ENCODE results near the gene RAI1. TPM values are rescaled to one million over a fixed set of nuclear protein-coding genes. Genes with fewer than 3 reads are reported as not detected.

The RAI1 gene
- total RNA-seq, 1 donor from 2014 or later: 40.1 TPM

GRCh38 chr17:17834974-17835373, 153.7 kb downstream of the RAI1 start:
- TF ChIP-seq CTCF (IDR thresholded peaks at IDR 0.05): no peak
- H3K27me3 Mint-ChIP-seq (ENCODE audit: unreplicated experiment): no peaks in the 10 kb centered on the region
- H3K36me3 Mint-ChIP-seq (ENCODE audit: unreplicated experiment): peaks cover 2% of the 10 kb centered on the region
- H3K4me3 Mint-ChIP-seq (ENCODE audit: unreplicated experiment): peak overlapping the region; percentile 80
- DNase-seq (ENCODE audit: extremely low spot score, unreplicated experiment): no peak
- H3K4me1 Mint-ChIP-seq (ENCODE audit: unreplicated experiment): peaks cover 65% of the 10 kb centered on the region
- no peaks in the 10 kb centered on the region for H3K9me3 Mint-ChIP-seq (ENCODE audit: unreplicated experiment)
- H3K27ac Mint-ChIP-seq (ENCODE audit: unreplicated experiment): peak overlapping the region; percentile 82

DNA sequence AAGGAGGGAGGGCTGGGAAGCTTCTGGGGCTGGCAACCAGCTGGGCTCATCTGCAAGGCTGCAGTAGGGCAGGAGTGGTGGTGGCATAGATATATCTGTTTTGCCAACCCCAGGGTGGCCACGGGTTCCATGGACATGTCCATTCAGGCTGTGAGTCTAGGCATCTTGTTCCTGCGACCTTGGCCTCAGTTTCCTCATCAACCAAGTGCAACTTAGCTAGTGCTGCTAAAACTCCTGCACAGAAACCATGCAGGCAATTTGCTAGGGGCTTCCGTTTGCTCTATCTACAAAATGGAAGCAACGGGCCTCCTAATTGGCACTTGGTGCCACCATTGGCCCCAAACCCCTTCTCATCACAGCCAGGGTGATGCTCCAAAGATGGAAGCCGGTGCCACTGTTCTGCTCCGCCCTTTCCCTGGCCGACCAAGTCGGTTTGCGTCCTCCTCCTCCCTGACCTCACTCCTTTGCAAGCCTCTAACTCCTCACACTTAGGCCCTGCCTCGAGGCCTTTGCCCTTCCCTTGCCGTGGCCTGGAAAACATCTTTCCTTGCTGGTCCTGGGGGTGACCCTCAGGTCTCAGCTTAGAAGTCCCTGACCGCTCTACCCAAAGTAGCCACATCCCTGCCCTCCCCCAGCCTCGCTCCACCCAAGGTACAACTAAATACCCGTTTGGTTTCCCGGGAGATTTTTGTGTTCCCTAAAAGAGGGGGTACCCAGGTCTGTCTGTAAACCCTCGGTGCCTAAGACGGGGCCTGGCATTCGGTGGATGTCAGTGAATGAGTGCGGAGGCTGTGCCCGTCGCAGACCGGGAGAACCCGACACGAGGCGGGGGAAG, 154.4 kb downstream of the RAI1 start:
- H3K27me3 Mint-ChIP-seq (ENCODE audit: unreplicated experiment): no peaks in the 10 kb centered on the region
- H3K27ac Mint-ChIP-seq (ENCODE audit: unreplicated experiment): peak overlapping the region; percentile 82

GRCh38 chr17:17836250-17836817, 155.1 kb downstream of the RAI1 start:
- H3K36me3 Mint-ChIP-seq (ENCODE audit: unreplicated experiment): peaks cover 2% of the 10 kb centered on the region
- peak overlapping the region; percentile 82 for H3K27ac Mint-ChIP-seq (ENCODE audit: unreplicated experiment)
- no peaks in the 10 kb centered on the region for H3K27me3 Mint-ChIP-seq (ENCODE audit: unreplicated experiment)
- DNase-seq (ENCODE audit: extremely low spot score, unreplicated experiment): peak; percentile 99
- H3K4me1 Mint-ChIP-seq (ENCODE audit: unreplicated experiment): peaks cover 67% of the 10 kb centered on the region
- TF ChIP-seq CTCF (IDR thresholded peaks at IDR 0.05): no peak
- H3K9me3 Mint-ChIP-seq (ENCODE audit: unreplicated experiment): no peaks in the 10 kb centered on the region
- H3K4me3 Mint-ChIP-seq (ENCODE audit: unreplicated experiment): peak overlapping the region; percentile 80

More for the DNA sequence above, 154.4 kb downstream of the RAI1 start:
- Mint-ChIP-seq H3K4me1 (ENCODE audit: unreplicated experiment) (peaks cover 65% of the 10 kb centered on the region), H3K36me3 (ENCODE audit: unreplicated experiment) (peaks cover 2% of the 10 kb centered on the region), H3K4me3 (ENCODE audit: unreplicated experiment) (peak overlapping the region; percentile 80), H3K9me3 (ENCODE audit: unreplicated experiment) (no peaks in the 10 kb centered on the region)
- peak; percentile 77 for DNase-seq (ENCODE audit: extremely low spot score, unreplicated experiment)
- TF ChIP-seq CTCF (IDR thresholded peaks at IDR 0.05): no peak

- Mint-ChIP-seq H3K9me3 (ENCODE audit: unreplicated experiment) (no peaks in the 10 kb centered on the region), H3K27me3 (ENCODE audit: unreplicated experiment) (no peaks in the 10 kb centered on the region), H3K36me3 (ENCODE audit: unreplicated experiment) (peaks cover 2% of the 10 kb centered on the region), H3K4me3 (ENCODE audit: unreplicated experiment) (peak within 1 kb of the TSS; percentile 80), H3K4me1 (ENCODE audit: unreplicated experiment) (peaks cover 73% of the 10 kb centered on the region), H3K27ac (ENCODE audit: unreplicated experiment) (peak within 1 kb of the TSS; percentile 96)
- TF ChIP-seq CTCF (IDR thresholded peaks at IDR 0.05): no peak
- peak; percentile 87 for DNase-seq (ENCODE audit: extremely low spot score, unreplicated experiment)
Observed at GRCh38 chr17:17836818-17837379, 155.6 kb downstream of the RAI1 start, which contains the start of gene SREBF1. TSS of gene SREBF1 (minus strand) at chr17:17836986. CDS start at chr17:17836817, 169 bp downstream.

- Mint-ChIP-seq H3K27me3 (ENCODE audit: unreplicated experiment) (no peaks in the 10 kb centered on the region), H3K27ac (ENCODE audit: unreplicated experiment) (peak overlapping the region; percentile 96), H3K4me3 (ENCODE audit: unreplicated experiment) (peak overlapping the region; percentile 80), H3K4me1 (ENCODE audit: unreplicated experiment) (peaks cover 73% of the 10 kb centered on the region), H3K9me3 (ENCODE audit: unreplicated experiment) (no peaks in the 10 kb centered on the region), H3K36me3 (ENCODE audit: unreplicated experiment) (peaks cover 2% of the 10 kb centered on the region)
- no peak for TF ChIP-seq CTCF (IDR thresholded peaks at IDR 0.05)
- no peak for DNase-seq (ENCODE audit: extremely low spot score, unreplicated experiment)
Observed at GRCh38 chr17:17837380-17837821, 156.1 kb downstream of the RAI1 start.
